ENCODE measurements around the gene SYNGR2. TPM values are rescaled to one million over a fixed set of nuclear protein-coding genes. Genes with fewer than 3 reads are reported as not detected.

The SYNGR2 gene
- total and polyA plus RNA-seq, 9 of the 15 experiments (the other 6 are each of a cell fraction or from before 2014, with no cell fraction given), result 1.4 to 173 (median 87.8) TPM

GRCh38 chr17:78176548-78177025 lies 8.2 kb downstream of the SYNGR2 start (continued):
- TF ChIP-seq ZNF512 (tag; IDR thresholded peaks at IDR 0.05) (no peak), POLR2AphosphoS5 (IDR thresholded peaks at IDR 0.05; ENCODE audit: control insufficient read depth, insufficient read depth, low read depth, low read length) (no peak), CREBBP (IDR thresholded peaks at IDR 0.05; ENCODE audit: low read depth, low read length) (no peak), CREB1 (IDR thresholded peaks at IDR 0.05) (no peak; the same call in 1 of the 2 replicates), CREB1 (CRISPR knock-in tag; IDR thresholded peaks at IDR 0.05) (peak; percentile 48; the same call in 1 of the 2 replicates), MXD1 (CRISPR knock-in tag; IDR thresholded peaks at IDR 0.05; ENCODE audit: borderline replicate concordance, poor library complexity, severe bottlenecking) (no peak), SAFB2 (IDR thresholded peaks at IDR 0.05; ENCODE audit: borderline replicate concordance, low read depth, low read length, severe bottlenecking) (no peak), ZC3H4 (CRISPR knock-in tag; IDR thresholded peaks at IDR 0.05; ENCODE audit: borderline replicate concordance) (no peak), ZNF175 (CRISPR knock-in tag; IDR thresholded peaks at IDR 0.05; ENCODE audit: low read depth) (no peak), HBP1 (CRISPR knock-in tag; IDR thresholded peaks at IDR 0.05) (no peak), SRSF1 (IDR thresholded peaks at IDR 0.05; ENCODE audit: low read depth, low read length) (no peak), KAT8 (IDR thresholded peaks at IDR 0.05; ENCODE audit: low read depth) (no peak), HNRNPUL1 (IDR thresholded peaks at IDR 0.05; ENCODE audit: low read length) (no peak), CHCHD3 (CRISPR knock-in tag; IDR thresholded peaks at IDR 0.05) (no peak), TCF3 (CRISPR knock-in tag; IDR thresholded peaks at IDR 0.05) (no peak), GTF2B (IDR thresholded peaks at IDR 0.05; ENCODE audit: extremely low read depth, insufficient read length) (no peak), LEF1 (IDR thresholded peaks at IDR 0.05) (no peak), ZNF316 (IDR thresholded peaks at IDR 0.05) (no peak), RBBP5 (IDR thresholded peaks at IDR 0.05; ENCODE audit: borderline replicate concordance, insufficient read depth, low read length, poor library complexity, severe bottlenecking) (no peak), ZNF217 (CRISPR knock-in tag; IDR thresholded peaks at IDR 0.05) (no peak), POLR2AphosphoS2 (IDR thresholded peaks at IDR 0.05; ENCODE audit: low read length) (no peak; the same call in 1 of the 2 replicates), STAT6 (CRISPR knock-in tag; IDR thresholded peaks at IDR 0.05) (no peak), EWSR1 (IDR thresholded peaks at IDR 0.05; ENCODE audit: borderline replicate concordance, low read depth, partially characterized antibody) (no peak)

Measured in K562 (cell line).